Activated CD8-positive, alpha-beta memory T cell treated with anti-CD3 and anti-CD28 coated beads, Interleukin-2, amount 50 U/mL, for 24 hours (primary cell): ENCODE results near the gene HCST.
A peak's percentile ranks its signal among the peaks of the same experiment; 100 is the strongest.
"Not testable (repeated sequence)": the region's sequence is repeated elsewhere in the genome, so short reads cannot be mapped to it uniquely, and the experiment has no call there.

Source experiments
- DNase-seq: peaks from one replicate; pipeline ENCODE4 v3.0.0-alpha.2; 2020; ENCODE audit errors: extremely low read depth

HCST gene

GRCh38 chr19:35901854-35902661, at the start of gene HCST:
Gene HCST, plus strand, starts transcription at chr19:35902529. Its CDS starts 65 bp downstream, at chr19:35902594.
- DNase-seq: no peak

- no peak for DNase-seq
Observed at GRCh38 chr19:35853038-35853756, 49.1 kb upstream of the HCST start.

GRCh38 chr19:35856546-35857149, 45.7 kb upstream of the HCST start, which contains the start of gene KIRREL2:
Gene KIRREL2, plus strand, starts transcription at chr19:35856911. Its CDS starts 209 bp downstream, at chr19:35857120.
- DNase-seq: no peak

- DNase-seq: no peak
Observed at GRCh38 chr19:35858311-35858710, 44.0 kb upstream of the HCST start.

- no peak for DNase-seq
Observed at GRCh38 chr19:35859414-35859813, 42.9 kb upstream of the HCST start.

- no peak for DNase-seq
Observed at GRCh38 chr19:35860436-35860817, 41.9 kb upstream of the HCST start.

GRCh38 chr19:35860818-35861639, 41.3 kb upstream of the HCST start:
- no peak for DNase-seq

- no peak for DNase-seq
Observed at GRCh38 chr19:35861640-35862160, 40.6 kb upstream of the HCST start.

- no peak for DNase-seq
Observed at GRCh38 chr19:35862528-35862927, 39.8 kb upstream of the HCST start.

GRCh38 chr19:35863018-35863417, 39.3 kb upstream of the HCST start:
- DNase-seq: no peak

- DNase-seq: peak; percentile 14
Observed at GRCh38 chr19:35868172-35868822, 34.0 kb upstream of the HCST start, which contains the start of gene APLP1. Gene APLP1, plus strand, starts transcription at chr19:35868574. Its CDS starts 63 bp downstream, at chr19:35868637.

- no peak for DNase-seq
Observed at GRCh38 chr19:35868823-35869326, 33.5 kb upstream of the HCST start.

GRCh38 chr19:35869327-35870123, 32.8 kb upstream of the HCST start:
- peak; percentile 41 for DNase-seq

- not testable (repeated sequence) for DNase-seq
Observed at GRCh38 chr19:35870124-35870736, 32.1 kb upstream of the HCST start.

GRCh38 chr19:35870798-35871197, 31.5 kb upstream of the HCST start:
- no peak for DNase-seq

- no peak for DNase-seq
Observed at GRCh38 chr19:35871611-35872010, 30.7 kb upstream of the HCST start.

- DNase-seq: no peak
Observed at GRCh38 chr19:35872180-35872579, 30.1 kb upstream of the HCST start.

GRCh38 chr19:35874392-35874930, 27.9 kb upstream of the HCST start:
- no peak for DNase-seq

- DNase-seq: no peak
Observed at GRCh38 chr19:35879068-35879467, 23.3 kb upstream of the HCST start.
